ENCODE data around the gene CHRNA1. TPM values are rescaled to one million over a fixed set of nuclear protein-coding genes. Genes with fewer than 3 reads are reported as not detected.

The CHRNA1 gene
- total and polyA plus RNA-seq, 2 experiments from 2014 or later, result not detected

GRCh38 chr2:174788291-174788929 lies 24.1 kb upstream of the CHRNA1 start:
- Histone ChIP-seq H3K4me3 (peak overlapping the region; percentile 5; the same call in 1 of the 2 replicates), H3K27me3 (ENCODE audit: insufficient read depth) (no peaks in the 10 kb centered on the region), H3K4me2 (peak overlapping the region; percentile 35), H3K79me2 (replicated peaks; ENCODE audit: insufficient read depth) (no peaks in the 10 kb centered on the region), H2AFZ (no peak overlapping the region), H3K4me1 (ENCODE audit: insufficient read depth) (peaks cover 52% of the 10 kb centered on the region), H4K20me1 (replicated peaks; ENCODE audit: insufficient read depth) (no peaks in the 10 kb centered on the region), H3K36me3 (ENCODE audit: insufficient read depth) (no peaks in the 10 kb centered on the region), H3F3A (replicated peaks; ENCODE audit: low read depth) (peaks cover 14% of the 10 kb centered on the region), H3K9me2 (ENCODE audit: insufficient read depth) (peaks cover 12% of the 10 kb centered on the region), H3K27ac (ENCODE audit: low read depth) (peak overlapping the region; percentile 95)
- peak; percentile 78 for DNase-seq (ENCODE audit: low spot score)
- Mint-ChIP-seq H3K27me3 (ENCODE audit: insufficient read depth, low read depth, poor library complexity) (peaks cover 12% of the 10 kb centered on the region), H3K4me1 (peaks cover 62% of the 10 kb centered on the region), H3K27ac (peak overlapping the region; percentile 80), H3K9me3 (no peaks in the 10 kb centered on the region; the same call in 2 of the 3 replicates), H3K4me3 (no peak overlapping the region; the same call in 2 of the 3 replicates), H3K36me3 (ENCODE audit: low read depth) (peaks cover 4% of the 10 kb centered on the region; the same call in 1 of the 3 replicates)
- ATAC-seq, result peak; percentile 64
- TF ChIP-seq POLR2AphosphoS5 (IDR thresholded peaks at IDR 0.05; ENCODE audit: low read depth), result peak; percentile 93
- no peak for TF ChIP-seq ZNF462 (CRISPR knock-in tag; IDR thresholded peaks at IDR 0.05)
- TF ChIP-seq CREB1 (CRISPR knock-in tag; IDR thresholded peaks at IDR 0.05; ENCODE audit: low read depth), result no peak
- TF ChIP-seq ZNF331 (CRISPR knock-in tag; IDR thresholded peaks at IDR 0.05; ENCODE audit: low read depth), result no peak
- no peak for TF ChIP-seq EZH2 (IDR thresholded peaks at IDR 0.05; ENCODE audit: low read depth, unreplicated experiment)
- no peak for TF ChIP-seq REST (IDR thresholded peaks at IDR 0.05; ENCODE audit: unreplicated experiment)

All from GM23338 (cell line).